Kidney epithelial cell (primary cell): ENCODE data around the gene PIEZO1. TPM values are rescaled to one million over a fixed set of nuclear protein-coding genes. Genes with fewer than 3 reads are reported as not detected.

ENCODE experiments used
- DNase-seq: peaks from one replicate; pipeline ENCODE4 v3.0.0-alpha.2; 2010; ENCODE audit warnings: low read depth
- H3K27me3 ChIP-seq: 2 replicates; pipeline ENCODE4 v1.6.0; 2011; ENCODE audit warnings: low read length; ENCODE audit not compliant: control insufficient read depth, insufficient read depth
- H3K36me3 ChIP-seq: 2 replicates; pipeline ENCODE4 v1.5.1; 2011; ENCODE audit warnings: low read length; ENCODE audit not compliant: control insufficient read depth, insufficient read depth
- H3K4me3 ChIP-seq: 2 replicates; pipeline ENCODE4 v1.5.1; 2011; ENCODE audit warnings: low read depth, mild to moderate bottlenecking, control low read depth, low read length
- total RNA-seq: library from RNA; depleted of rRNA; stranded (reverse); fragments of >200 nt; gene quantifications from 2 replicates; pipeline ENCODE4 v1.2.3, GENCODE V29; 2015
- TF ChIP-seq, protein P1 (sequence below): IDR thresholded peaks from 2 replicates; pipeline ENCODE4 v1.5.1; 2011; ENCODE audit warnings: mild to moderate bottlenecking, moderate library complexity, low read length, control low read depth, inconsistent platforms; ENCODE audit not compliant: insufficient read depth, poor library complexity, severe bottlenecking

Gene PIEZO1
- total RNA-seq, 1 donor from 2014 or later, result 309 TPM

DNA sequence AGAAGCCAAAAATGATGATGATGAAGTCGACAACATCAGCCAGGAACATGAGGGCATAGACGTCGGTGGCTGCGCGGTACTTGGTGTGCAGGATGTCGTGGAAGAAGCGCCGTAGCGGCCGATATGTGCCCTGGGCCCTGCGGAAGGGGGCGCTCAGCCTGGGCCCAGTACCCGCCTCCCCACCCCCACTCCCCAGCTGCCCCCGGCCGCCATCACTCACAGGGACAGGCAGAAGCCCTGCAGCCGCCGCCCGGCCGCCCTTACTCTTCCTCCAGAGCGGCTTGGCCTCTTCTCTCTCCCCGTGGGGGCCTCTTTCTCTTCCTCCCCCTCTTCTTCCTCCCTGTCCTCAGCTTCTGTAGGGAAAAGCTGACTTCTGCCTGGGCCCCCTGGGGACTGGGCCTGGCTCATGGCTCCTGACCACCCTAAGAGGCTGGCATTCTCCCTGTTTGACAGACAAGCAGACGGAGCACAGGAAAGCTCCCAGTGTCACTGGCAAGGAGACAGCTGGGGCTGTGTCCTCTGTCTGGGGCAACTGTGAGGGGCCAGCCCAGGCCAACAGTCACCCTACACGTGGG, 64.5 kb downstream of the PIEZO1 start:
- Histone ChIP-seq H3K27me3 (no peaks in the 10 kb centered on the region), H3K36me3 (peaks cover 9% of the 10 kb centered on the region), H3K4me3 (no peak overlapping the region)
- TF ChIP-seq, protein P1, sequence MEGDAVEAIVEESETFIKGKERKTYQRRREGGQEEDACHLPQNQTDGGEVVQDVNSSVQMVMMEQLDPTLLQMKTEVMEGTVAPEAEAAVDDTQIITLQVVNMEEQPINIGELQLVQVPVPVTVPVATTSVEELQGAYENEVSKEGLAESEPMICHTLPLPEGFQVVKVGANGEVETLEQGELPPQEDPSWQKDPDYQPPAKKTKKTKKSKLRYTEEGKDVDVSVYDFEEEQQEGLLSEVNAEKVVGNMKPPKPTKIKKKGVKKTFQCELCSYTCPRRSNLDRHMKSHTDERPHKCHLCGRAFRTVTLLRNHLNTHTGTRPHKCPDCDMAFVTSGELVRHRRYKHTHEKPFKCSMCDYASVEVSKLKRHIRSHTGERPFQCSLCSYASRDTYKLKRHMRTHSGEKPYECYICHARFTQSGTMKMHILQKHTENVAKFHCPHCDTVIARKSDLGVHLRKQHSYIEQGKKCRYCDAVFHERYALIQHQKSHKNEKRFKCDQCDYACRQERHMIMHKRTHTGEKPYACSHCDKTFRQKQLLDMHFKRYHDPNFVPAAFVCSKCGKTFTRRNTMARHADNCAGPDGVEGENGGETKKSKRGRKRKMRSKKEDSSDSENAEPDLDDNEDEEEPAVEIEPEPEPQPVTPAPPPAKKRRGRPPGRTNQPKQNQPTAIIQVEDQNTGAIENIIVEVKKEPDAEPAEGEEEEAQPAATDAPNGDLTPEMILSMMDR, result no peak
- no peak for DNase-seq

DNA sequence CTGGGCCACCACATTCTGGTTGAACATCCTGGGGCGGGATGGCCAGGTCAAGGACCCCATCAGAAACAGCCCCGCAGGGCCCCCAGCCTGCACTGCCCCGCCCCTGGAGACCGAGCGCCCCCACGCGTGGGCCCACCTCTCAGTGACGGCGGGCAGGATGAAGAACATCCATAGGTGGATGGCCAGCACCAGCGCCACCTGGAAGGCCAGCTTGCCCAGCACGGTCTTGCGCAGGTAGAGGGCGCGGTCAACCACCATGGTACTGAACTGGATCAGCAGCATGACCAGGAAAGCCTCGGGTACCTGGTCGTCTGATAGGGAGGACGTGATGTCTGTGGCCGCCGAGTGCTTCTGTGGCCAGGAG, 65.1 kb downstream of the PIEZO1 start:
- H3K36me3 ChIP-seq, result peaks cover 9% of the 10 kb centered on the region
- H3K4me3 ChIP-seq, result no peak overlapping the region
- no peaks in the 10 kb centered on the region for H3K27me3 ChIP-seq
- TF ChIP-seq, protein P1, result no peak
- no peak for DNase-seq

DNA sequence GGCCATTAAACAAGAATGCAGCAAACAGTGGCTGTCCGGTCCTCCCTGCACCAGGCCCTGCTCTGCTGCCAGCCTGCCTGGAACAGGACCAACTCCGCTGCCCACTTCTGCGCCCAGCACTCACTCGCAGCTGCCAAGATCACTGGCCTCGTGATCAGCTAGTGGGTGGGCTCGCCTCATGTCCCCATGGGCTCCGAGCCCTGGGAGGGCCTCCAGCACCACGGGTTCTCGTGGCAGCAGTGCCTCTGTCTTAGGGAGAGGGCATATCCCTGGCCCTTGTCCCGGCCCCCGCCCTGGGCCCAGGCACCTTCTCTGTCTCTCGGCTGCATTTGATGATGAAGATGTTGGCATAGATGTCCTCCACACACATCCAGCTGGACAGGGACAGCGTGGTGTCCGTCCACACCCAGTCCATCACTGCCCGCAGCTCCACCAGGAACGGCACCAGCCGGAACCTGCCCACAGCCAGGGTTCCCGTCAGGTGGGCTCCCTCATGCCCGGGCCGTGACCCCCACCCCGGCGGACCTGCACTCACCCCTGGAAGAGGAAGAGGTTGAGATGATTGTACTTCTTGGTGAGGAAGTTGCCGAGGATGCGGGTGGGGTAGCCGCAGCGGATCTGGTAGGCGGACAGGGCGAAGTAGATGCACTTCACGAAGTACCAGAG, 65.6 kb downstream of the PIEZO1 start:
- H3K4me3 ChIP-seq, result no peak overlapping the region
- DNase-seq, result no peak
- TF ChIP-seq, protein P1, result no peak
- peaks cover 11% of the 10 kb centered on the region for H3K36me3 ChIP-seq
- no peaks in the 10 kb centered on the region for H3K27me3 ChIP-seq

DNA sequence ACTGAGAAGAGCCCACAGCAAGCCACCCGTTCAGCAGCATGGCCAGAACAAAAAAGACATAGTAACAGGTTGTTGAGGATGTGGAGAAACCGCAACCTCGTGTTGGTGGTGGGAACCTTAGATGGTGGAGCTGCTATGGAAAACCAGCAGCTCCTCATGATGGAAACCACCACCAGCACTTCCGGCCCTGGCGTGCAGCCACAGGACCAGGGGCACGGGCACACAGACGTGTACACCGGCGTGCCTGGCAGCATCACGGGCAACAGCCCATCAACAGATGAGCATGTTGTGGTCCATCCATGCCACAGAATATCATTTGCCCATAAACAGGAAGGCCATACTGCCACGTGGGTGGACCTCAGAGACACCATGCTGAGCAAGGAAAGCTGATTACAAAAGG, 66.8 kb downstream of the PIEZO1 start:
- Histone ChIP-seq H3K36me3 (peaks cover 11% of the 10 kb centered on the region), H3K4me3 (no peak overlapping the region), H3K27me3 (no peaks in the 10 kb centered on the region)
- TF ChIP-seq, protein P1, result no peak
- DNase-seq, result no peak

DNA sequence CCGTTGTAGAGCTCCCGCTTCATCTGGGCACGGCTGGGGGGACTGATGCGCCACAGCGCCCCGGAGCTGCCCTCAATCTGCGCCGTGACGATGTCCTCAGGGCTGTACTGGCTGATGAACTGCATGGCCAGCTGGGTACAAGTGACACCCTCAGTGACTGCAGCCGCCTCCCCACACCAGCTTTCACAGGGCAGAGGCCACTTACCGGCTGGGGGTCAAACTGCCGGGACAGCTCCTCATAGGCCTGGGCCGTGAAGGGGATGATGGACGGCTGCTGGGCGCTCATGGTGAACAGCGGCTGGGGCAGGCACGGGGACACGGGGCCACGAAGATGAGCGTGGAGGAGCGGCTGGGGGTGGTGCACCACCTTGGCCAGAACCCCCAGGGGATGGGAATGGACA, 68.4 kb downstream of the PIEZO1 start:
- Histone ChIP-seq H3K27me3 (no peaks in the 10 kb centered on the region), H3K36me3 (peaks cover 11% of the 10 kb centered on the region), H3K4me3 (no peak overlapping the region)
- TF ChIP-seq, protein P1, result no peak
- no peak for DNase-seq

DNA sequence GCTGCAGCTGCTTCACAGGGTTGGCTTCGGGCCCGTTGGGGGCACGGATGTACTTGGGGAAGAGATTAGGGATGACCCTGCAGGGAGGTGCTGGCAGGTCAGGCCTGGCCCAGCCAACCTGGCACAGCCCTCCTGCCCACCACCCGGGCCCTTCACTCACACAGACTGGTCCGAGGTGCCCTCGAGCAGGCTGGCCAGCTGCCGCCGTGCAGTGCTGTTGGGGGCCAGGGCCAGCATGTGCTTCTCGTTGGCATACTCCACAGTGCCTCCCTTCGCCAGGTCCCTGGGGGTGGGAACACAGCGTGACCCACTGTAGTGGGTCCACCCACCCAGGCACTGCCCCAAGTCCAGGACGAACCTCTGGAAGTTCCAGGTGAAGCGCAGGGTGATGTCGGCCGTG, 68.8 kb downstream of the PIEZO1 start:
- TF ChIP-seq, protein P1, result no peak
- no peak for DNase-seq
- Histone ChIP-seq H3K27me3 (no peaks in the 10 kb centered on the region), H3K36me3 (peaks cover 9% of the 10 kb centered on the region), H3K4me3 (no peak overlapping the region)
